ENCODE measurements around the gene CORO2A. TPM values are rescaled to one million over a fixed set of nuclear protein-coding genes. Genes with fewer than 3 reads are reported as not detected.

CORO2A gene
- total and polyA plus RNA-seq, 10 of the 15 experiments (the other 5 are each of a cell fraction or from before 2014, with no cell fraction given) = 1.0 to 5.3 (median 3.5) TPM

DNA sequence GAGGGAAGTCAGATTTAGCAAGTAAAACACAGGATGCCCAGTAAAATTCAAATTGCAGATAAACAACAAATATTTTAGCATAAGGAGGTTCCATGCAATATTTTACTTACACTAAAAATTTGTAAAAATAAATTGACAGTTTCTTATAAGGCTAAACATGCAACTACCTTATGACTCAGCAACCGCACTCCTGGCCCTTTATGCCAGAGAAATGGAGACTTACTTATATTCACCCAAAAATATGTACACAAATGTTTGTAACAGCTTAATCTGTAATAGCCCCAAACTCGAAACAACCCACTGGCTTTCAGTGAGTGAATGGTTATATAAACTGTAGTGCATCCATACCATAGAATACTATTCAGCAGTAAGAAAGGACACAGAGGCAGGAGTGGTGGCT, 44.9 kb downstream of the CORO2A start:
- H3K4me2 ChIP-seq (ENCODE audit: control insufficient read depth, insufficient read depth) = peak overlapping the region; percentile 5; the same call in 1 of the 2 replicates
- H4K20me1 ChIP-seq (ENCODE audit: control insufficient read depth, insufficient read depth) = no peaks in the 10 kb centered on the region
- no peak overlapping the region for H3K4me3 ChIP-seq
- ChIA-PET POLR2A (interaction anchor here (0.8 kb wide), 1 partner anchor 19 kb away, joined by 6 read pairs; no protein-coding TSS in a partner anchor), RAD21 (ENCODE audit: unreplicated experiment) (no interaction called here), SMC1A (ENCODE audit: uncharacterized antibody, unreplicated experiment) (interaction anchor here (0.9 to 1.1 kb wide), 2 partner anchors 10 to 89 kb away, joined by 3 read pairs; no protein-coding TSS in a partner anchor), CTCF (interaction anchor here (0.8 to 1.3 kb wide), 2 partner anchors 11 to 14 kb away, joined by 3 to 4 read pairs; no protein-coding TSS in a partner anchor)
- H3K27ac ChIP-seq (ENCODE audit: control insufficient read depth, insufficient read depth) = peak overlapping the region; percentile 37; the same call in 1 of the 2 replicates
- H3K9ac ChIP-seq (ENCODE audit: control insufficient read depth, insufficient read depth, low read length) = no peak overlapping the region
- 2% methylated on average over 2 of the region's 2 CpGs for WGBS (ENCODE audit: insufficient coverage, insufficient replicate concordance, low lambda C conversion rate, missing lambda C conversion rate)
- no peak for FAIRE-seq
- no peaks in the 10 kb centered on the region for H3K27me3 ChIP-seq (replicated peaks in 1 of 2; ENCODE audit: control insufficient read depth in 2 of 2, insufficient read depth in 2 of 2, low read length in 1 of 2)
- no peak for DNase-seq (ENCODE audit: low read depth, low spot score)
- ATAC-seq = peak; percentile 25
- in situ Hi-C loops (cut with MboI) (no loop called here), intact Hi-C loops (cut with micrococcal nuclease; ENCODE audit: unreplicated experiment) (no loop called here)
- H3K4me1 ChIP-seq (ENCODE audit: control insufficient read depth, insufficient read depth, low read length) = peaks cover 25% of the 10 kb centered on the region
- no peaks in the 10 kb centered on the region for H3K9me3 ChIP-seq (replicated peaks; ENCODE audit: control insufficient read depth, insufficient read depth, low read length)
- TF ChIP-seq JUNB (IDR thresholded peaks at IDR 0.05) (peak; percentile 84), NFYB (IDR thresholded peaks at IDR 0.05; ENCODE audit: insufficient read depth, low read depth, low read length) (no peak), CREM (IDR thresholded peaks at IDR 0.05; ENCODE audit: low read depth) (0 out of 2 replicates have a peak, but pooled peaks have one; percentile 43), RUNX3 (IDR thresholded peaks at IDR 0.05; ENCODE audit: low read length) (peak; percentile 93), DPF2 (IDR thresholded peaks at IDR 0.05) (peak; percentile 50)
- H2AFZ ChIP-seq (ENCODE audit: control insufficient read depth, low read depth, low read length) = no peak overlapping the region
- no peaks in the 10 kb centered on the region for H3K79me2 ChIP-seq (ENCODE audit: control insufficient read depth, insufficient read depth, low read length)
- no peaks in the 10 kb centered on the region for H3K36me3 ChIP-seq (ENCODE audit: control insufficient read depth in 2 of 2, insufficient read depth in 2 of 2, low read length in 1 of 2)
- no TSS peak for BruUV-seq (replicated peaks)

GRCh38 chr9:98146101-98146991, 46.1 kb downstream of the CORO2A start:
- Histone ChIP-seq H3K27ac (ENCODE audit: control insufficient read depth, insufficient read depth) (peak overlapping the region; percentile 65), H3K27me3 (replicated peaks in 1 of 2; ENCODE audit: control insufficient read depth in 2 of 2, insufficient read depth in 2 of 2, low read length in 1 of 2) (no peaks in the 10 kb centered on the region), H4K20me1 (ENCODE audit: control insufficient read depth, insufficient read depth) (no peaks in the 10 kb centered on the region), H3K4me3 (no peak overlapping the region), H2AFZ (ENCODE audit: control insufficient read depth, low read depth, low read length) (peak overlapping the region; percentile 2; the same call in 1 of the 2 replicates), H3K4me2 (ENCODE audit: control insufficient read depth, insufficient read depth) (peak overlapping the region; percentile 19), H3K4me1 (ENCODE audit: control insufficient read depth, insufficient read depth, low read length) (peaks cover 29% of the 10 kb centered on the region), H3K9ac (ENCODE audit: control insufficient read depth, insufficient read depth, low read length) (peak overlapping the region; percentile 28; the same call in 1 of the 2 replicates), H3K79me2 (ENCODE audit: control insufficient read depth, insufficient read depth, low read length) (no peaks in the 10 kb centered on the region), H3K36me3 (ENCODE audit: control insufficient read depth in 2 of 2, insufficient read depth in 2 of 2, low read length in 1 of 2) (no peaks in the 10 kb centered on the region), H3K9me3 (replicated peaks; ENCODE audit: control insufficient read depth, insufficient read depth, low read length) (no peaks in the 10 kb centered on the region)
- peak; percentile 36 for DNase-seq (ENCODE audit: low read depth, low spot score)
- in situ Hi-C loops (cut with MboI) = no loop called here
- peak; percentile 77 for ATAC-seq
- SMC1A ChIA-PET (ENCODE audit: uncharacterized antibody, unreplicated experiment) = interaction anchor here (1.3 kb wide), 1 partner anchor 118 kb away, joined by 3 read pairs; no protein-coding TSS in a partner anchor
- CTCF ChIA-PET = interaction anchor here (0.8 to 1.3 kb wide), 2 partner anchors 10 to 59 kb away, joined by 3 to 4 read pairs; no protein-coding TSS in a partner anchor
- POLR2A ChIA-PET = no interaction called here
- no TSS peak for BruUV-seq (replicated peaks)
- FAIRE-seq = peak; percentile 61
- intact Hi-C loops (cut with micrococcal nuclease; ENCODE audit: unreplicated experiment) = no loop called here
- RAD21 ChIA-PET (ENCODE audit: unreplicated experiment) = no interaction called here
- WGBS (ENCODE audit: insufficient coverage, insufficient replicate concordance, low lambda C conversion rate, missing lambda C conversion rate) = 11% methylated on average over 7 of the region's 7 CpGs
- TF ChIP-seq GABPA (IDR thresholded peaks at IDR 0.05; ENCODE audit: low read depth) = no peak
- no peak for TF ChIP-seq RELA (IDR thresholded peaks at IDR 0.05; ENCODE audit: borderline replicate concordance, partially characterized antibody)
- no peak for TF ChIP-seq BCL11A (IDR thresholded peaks at IDR 0.05; ENCODE audit: low read depth, low read length)
- TF ChIP-seq HDGF (IDR thresholded peaks at IDR 0.05) = no peak
- no peak for TF ChIP-seq NBN (IDR thresholded peaks at IDR 0.05)
- no peak for TF ChIP-seq FOS (IDR thresholded peaks at IDR 0.05; ENCODE audit: borderline replicate concordance, extremely low read depth, insufficient read length)
- TF ChIP-seq, protein P1, sequence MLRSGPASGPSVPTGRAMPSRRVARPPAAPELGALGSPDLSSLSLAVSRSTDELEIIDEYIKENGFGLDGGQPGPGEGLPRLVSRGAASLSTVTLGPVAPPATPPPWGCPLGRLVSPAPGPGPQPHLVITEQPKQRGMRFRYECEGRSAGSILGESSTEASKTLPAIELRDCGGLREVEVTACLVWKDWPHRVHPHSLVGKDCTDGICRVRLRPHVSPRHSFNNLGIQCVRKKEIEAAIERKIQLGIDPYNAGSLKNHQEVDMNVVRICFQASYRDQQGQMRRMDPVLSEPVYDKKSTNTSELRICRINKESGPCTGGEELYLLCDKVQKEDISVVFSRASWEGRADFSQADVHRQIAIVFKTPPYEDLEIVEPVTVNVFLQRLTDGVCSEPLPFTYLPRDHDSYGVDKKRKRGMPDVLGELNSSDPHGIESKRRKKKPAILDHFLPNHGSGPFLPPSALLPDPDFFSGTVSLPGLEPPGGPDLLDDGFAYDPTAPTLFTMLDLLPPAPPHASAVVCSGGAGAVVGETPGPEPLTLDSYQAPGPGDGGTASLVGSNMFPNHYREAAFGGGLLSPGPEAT (IDR thresholded peaks at IDR 0.05; ENCODE audit: low read depth) = no peak
- TF ChIP-seq CEBPB (IDR thresholded peaks at IDR 0.05; ENCODE audit: borderline replicate concordance in 1 of 2, low read depth in 2 of 2, low read length in 2 of 2) = 0 out of 4 replicates have a peak, but pooled peaks of 1 of the 2 experiments have one; percentile 47
- no peak for TF ChIP-seq E2F4 (IDR thresholded peaks at IDR 0.05; ENCODE audit: low read depth, low read length)
- TF ChIP-seq POLR2A (IDR thresholded peaks at IDR 0.05; ENCODE audit: low read depth, low read length) = no peak
